HG03045 (cell line): ENCODE measurements around the gene SPATA16.

Source experiments
- ATAC-seq: cut with Tn5 transposase; IDR thresholded peaks from one replicate; pipeline ENCODE4 v1.9.1; 2021; ENCODE audit warnings: mild to moderate bottlenecking, moderate library complexity; ENCODE audit not compliant: unreplicated experiment

The SPATA16 gene

GRCh38 chr3:172840913-172841312 lies 300.1 kb downstream of the SPATA16 start:
- ATAC-seq, result no peak

GRCh38 chr3:172840463-172840862 lies 300.6 kb downstream of the SPATA16 start:
- ATAC-seq, result no peak

GRCh38 chr3:172839679-172840078 lies 301.4 kb downstream of the SPATA16 start:
- ATAC-seq, result no peak
